ENCODE measurements around the gene F2RL3. TPM values are rescaled to one million over a fixed set of nuclear protein-coding genes. Genes with fewer than 3 reads are reported as not detected.
"Not testable (repeated sequence)": the region's sequence is repeated elsewhere in the genome, so short reads cannot be mapped to it uniquely, and the experiment has no call there.

Gene F2RL3
- total RNA-seq, 1 donor from 2014 or later: 2.6 TPM

DNA sequence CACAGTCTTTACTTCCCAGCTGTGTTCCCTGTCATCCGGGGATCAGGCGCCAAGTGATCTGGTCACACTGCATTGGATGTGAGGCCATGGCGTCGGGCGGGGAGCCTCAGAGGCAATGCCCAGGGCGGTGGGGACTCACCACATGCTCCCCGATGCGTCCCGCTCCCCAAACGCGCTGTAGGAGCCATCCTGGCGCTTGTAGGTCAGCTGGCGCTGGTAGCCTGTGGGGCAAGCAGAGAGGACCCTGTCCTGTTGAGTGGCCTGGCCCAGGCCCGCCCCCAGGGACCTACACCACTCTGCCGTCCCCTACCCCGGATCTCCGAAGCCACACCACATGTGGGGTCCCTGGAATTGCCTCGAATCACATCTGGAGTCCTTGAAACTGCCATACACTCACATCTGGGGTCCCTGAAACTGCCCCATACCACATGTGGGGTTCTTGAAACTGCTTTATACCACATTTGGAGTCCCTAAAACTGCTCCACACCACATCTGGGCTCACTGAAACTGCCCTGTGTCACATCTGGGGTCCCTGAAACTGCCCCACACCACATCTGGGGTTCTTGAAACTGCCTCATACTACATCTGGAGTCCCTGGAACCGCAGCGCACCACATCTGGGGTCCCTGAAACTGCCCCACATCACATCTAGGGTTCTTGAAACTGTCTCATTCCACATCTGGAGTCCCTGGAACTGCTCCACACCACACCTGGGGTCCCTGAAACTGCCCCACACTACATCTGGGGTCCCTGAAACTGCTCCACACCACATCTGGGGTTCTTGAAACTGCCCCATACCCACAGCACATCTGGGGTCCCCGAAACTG is 33.2 kb downstream of the F2RL3 start:
- DNase-seq (ENCODE audit: low spot score): no peak

DNA sequence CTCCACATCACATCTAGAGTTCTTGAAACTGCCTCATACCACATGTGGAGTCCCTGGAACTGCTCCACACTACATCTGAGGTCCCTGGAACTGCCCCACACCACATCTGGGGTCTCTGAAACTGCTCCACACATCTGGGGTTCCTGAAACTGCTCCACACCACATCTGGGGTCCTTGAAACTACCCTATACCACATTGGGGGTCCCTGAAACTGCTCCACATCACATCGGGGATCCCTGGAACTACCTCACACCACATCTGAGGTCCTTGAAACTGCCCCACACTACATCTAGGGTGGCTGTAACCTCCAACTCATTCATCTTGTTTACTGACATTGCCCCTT is 33.8 kb downstream of the F2RL3 start:
- no peak for DNase-seq (ENCODE audit: low spot score)

DNA sequence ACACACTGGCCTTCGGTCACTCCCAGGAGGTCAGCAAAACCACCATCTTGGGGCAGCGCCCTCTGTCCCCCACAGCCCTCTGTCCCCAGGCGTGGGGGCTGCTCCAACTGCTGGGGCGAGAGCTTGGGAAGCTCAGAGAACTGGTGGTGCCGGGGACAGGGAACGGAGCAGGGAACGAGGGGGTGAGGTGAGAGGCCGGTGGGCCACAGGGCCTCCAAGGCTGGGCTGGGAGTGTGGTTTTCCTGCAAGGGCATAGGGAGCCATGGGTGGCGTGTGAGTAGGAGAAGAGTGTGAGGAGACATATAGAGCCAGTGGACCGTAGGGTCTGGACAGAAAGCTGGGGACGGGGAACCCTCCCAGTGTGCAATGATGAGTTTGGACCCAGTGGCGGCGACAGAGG is 34.1 kb downstream of the F2RL3 start:
- DNase-seq (ENCODE audit: low spot score): no peak

DNA sequence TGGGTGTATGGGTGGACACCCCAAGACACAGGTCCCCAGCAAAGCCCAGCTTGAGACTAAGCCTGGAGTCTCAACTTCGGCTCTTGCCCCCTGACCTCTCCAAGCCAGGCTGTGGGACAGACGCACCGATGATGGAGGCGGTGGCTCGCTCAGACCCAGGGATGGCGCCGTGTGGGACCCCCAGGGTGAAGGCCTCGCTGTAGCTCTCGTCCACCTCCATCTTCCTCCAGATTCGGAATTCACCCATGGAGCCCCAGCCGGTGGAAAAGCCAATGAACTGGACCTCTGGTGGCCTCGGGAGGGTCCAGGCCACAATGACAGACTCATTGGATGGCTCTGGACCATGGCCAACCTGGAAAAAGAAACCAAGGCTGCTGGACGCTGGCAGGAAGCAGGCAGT is 39.1 kb downstream of the F2RL3 start:
- no peak for DNase-seq (ENCODE audit: low spot score)

DNA sequence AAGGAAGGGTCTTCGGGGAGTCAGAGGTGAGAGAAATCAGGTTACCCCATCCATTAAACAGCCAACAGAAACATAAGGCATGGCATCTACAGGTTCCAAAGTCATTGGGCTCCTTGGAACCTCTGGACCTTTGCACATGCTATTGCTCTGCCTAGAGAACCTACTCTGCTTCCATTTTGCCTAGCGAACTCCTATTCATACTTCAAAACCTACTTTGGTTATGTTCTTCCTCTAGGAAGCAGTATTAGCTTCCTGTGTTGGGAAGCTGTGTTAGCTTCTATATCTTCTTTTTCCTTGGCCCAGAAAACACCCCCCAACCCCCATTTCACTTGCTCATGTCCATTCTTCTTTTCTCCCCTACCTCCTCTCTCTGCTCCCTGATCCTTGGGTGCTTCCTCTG is 39.6 kb downstream of the F2RL3 start:
- no peak for DNase-seq (ENCODE audit: low spot score)

DNA sequence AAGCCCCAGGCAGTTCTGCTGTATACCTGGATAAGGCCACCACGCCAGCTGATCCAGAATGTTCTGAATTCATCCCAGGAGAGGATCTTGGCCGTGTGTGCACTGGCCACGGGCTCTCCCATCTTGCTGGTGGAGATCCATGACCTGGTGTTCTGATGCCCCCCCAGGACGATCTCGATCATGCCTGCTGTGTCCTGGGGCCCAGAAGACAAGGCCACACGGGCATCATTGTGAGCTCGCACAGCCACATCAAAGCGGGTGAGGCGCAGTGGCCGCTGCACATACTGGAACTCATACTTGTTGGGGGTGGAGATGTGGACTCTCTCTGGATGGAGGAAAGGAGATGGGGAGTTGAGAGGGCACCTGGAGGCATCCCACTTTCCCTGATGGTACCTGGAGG is 40.1 kb downstream of the F2RL3 start:
- DNase-seq (ENCODE audit: low spot score): no peak

DNA sequence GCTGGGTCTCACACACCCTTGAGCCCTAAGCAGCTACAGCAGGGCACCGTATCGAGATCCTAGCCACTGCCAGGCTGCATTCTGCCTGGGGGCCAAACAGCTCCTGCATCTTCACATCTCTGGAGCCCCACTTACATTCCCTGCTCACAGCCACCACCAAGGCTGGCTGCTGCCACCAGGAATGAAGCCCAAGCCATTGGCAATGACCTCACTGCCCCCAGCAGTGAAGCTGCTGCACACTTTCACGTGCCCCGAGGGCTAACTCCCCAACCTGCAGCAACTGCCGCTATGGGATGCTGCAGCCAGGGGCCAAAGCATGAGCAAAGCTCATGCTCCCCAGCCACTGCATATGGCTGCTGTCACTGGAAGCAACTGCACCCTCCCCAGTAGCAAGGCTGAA is 42.0 kb downstream of the F2RL3 start:
- DNase-seq (ENCODE audit: low spot score): no peak

DNA sequence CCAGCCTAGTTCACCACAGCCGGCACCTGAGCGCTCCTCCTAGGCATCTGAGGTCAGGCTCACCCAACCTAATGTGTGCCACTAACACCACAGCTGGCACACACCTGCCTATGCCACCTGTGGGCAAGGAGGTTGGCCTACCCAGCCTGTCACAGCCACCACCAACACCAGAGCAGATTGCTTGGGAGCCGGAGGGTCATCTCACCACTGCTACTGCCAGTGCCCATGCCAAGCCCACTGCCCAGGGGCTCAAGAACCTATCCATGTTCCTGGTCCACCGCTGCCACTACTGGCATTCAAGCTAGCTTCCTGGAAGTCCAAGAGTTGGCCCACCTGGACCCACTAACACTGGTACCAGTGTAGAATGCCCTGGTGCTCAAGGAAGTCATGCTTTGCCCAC is 42.5 kb downstream of the F2RL3 start:
- DNase-seq (ENCODE audit: low spot score): no peak

DNA sequence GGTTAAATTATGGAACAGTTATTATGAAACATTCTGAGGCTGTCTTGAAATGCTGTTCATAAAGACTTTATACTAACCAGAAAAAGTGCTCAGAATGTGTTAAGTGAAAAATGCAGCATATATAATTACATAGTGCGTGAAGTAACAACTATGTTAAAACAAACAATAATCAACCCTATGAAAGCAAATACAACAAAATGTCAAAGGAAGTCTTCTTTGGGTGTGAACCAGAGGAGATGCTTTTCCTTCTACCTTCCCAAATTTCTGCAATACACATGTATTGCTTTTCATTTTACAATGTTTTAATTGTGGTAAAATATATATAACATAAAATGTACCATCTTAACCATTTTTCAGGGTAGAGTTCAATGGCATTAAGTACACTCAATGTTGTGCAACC is 45.7 kb downstream of the F2RL3 start:
- no peak for DNase-seq (ENCODE audit: low spot score)

DNA sequence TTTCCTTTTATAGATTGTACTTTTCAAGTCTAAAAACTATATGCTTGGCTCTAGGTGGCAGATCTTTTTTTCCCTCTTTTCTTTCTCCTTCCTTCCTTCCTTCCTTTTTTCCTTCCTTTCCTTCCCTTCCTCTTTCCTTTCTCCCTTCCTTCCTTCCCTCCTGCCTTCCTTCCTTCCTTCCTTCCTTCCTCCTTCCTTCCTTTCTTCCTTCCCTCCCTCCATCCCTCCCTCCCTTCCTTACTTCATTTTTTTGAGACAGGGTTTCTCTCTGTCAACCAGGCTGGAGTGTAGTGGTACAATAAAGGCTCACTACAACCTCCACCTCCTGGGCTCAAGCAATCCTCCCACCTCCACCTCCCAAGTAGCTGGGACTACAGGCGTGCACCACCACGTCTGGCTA is 48.1 kb downstream of the F2RL3 start:
- no peak for DNase-seq (ENCODE audit: low spot score)

DNA sequence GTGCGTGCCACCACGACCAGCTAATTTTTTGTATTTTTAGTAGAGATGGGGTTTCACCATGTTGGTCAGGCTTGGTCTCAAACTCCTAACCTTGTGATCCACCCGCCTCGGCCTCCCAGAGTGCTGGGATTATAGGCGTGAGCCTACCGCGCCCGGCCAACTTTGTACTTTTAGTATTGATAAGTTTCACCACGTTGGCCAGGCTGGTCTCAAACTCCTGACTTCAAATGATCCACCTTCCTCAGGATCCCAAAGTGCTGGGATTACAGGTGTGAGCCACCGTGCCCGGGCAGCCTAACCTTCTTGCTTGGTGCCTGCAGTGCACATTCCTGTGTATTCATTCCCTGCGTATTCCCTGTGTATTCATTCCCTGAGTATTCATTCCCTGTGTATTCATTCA is 49.0 kb downstream of the F2RL3 start:
- not testable (repeated sequence) for DNase-seq (ENCODE audit: low spot score)

DNA sequence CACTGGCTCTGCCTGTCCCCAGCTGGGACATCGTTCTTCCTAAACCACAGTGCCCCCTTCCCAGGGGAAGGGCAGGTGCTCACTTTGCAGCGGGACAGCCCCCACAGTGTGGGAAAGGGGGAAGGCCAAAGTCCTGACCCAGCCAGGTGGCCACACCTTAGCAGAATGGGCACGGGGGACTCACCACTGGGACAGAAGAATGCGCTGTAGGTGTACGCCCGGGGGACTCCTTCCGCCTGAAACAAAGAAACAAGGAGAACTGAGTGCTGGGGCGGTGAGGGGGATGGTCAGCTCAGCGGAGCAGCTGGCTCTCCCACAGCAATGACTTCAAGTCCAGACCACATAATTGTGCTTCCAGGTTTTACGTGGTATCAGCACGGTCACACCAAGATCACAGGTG is 49.4 kb downstream of the F2RL3 start:
- DNase-seq (ENCODE audit: low spot score): no peak

DNA sequence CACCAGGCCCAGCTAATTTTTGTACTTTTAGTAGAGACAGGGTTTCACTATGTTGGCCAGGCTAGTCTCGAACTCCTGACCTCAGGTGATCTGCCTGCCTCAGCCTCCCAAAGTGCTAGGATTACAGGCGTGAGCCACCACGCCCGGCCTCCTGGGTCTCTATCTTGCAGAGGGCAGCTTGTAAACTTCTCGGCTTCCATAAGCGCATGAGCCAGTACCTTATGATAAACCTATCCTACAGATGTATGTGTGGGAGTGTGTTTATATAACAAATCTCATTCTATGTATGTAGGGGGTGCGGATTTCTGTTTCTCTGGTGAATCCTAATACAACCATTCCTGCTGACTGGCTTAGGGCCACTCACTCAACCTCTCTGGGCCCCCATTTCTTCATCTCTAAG is 51.3 kb downstream of the F2RL3 start:
- DNase-seq (ENCODE audit: low spot score): not testable (repeated sequence)

DNA sequence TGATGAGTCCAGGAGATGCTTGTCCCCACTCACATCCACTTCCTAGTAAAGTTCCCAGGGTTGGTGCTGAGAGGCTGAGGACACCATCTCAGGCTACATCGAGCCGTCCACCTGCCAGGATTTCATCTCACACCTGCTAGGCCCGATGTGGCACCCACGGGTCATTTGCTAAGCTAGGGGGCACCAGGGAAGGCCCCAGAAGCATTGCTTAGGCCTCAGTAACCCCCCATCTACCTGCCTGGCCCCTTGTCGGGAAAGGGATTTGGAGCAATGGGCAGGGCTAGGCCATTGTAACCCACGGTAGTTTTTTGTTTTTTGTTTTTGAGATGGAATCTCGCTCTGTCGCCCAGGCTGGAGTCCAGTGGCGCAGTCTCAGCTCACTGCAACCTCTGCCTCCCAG is 51.8 kb downstream of the F2RL3 start:
- no peak for DNase-seq (ENCODE audit: low spot score)

Other genes with a start within 250 kb of the F2RL3 start
- gene SMIM7, start 228.9 kb upstream of the F2RL3 start, total RNA-seq: 117 TPM
- gene TMEM38A, start 227.9 kb upstream of the F2RL3 start, total RNA-seq: 3.2 TPM
- 2.2 TPM for gene NWD1, start 169.2 kb upstream of the F2RL3 start, total RNA-seq
- gene SIN3B, start 59.6 kb upstream of the F2RL3 start, total RNA-seq: 90.8 TPM
- 51.8 TPM for gene CPAMD8, start 137.8 kb downstream of the F2RL3 start, total RNA-seq
- gene HAUS8, start 186.5 kb downstream of the F2RL3 start, total RNA-seq: 10.8 TPM
- 77.3 TPM for gene MYO9B, start 186.8 kb downstream of the F2RL3 start, total RNA-seq